Measurements from ENCODE around the gene SLC12A7. TPM values are rescaled to one million over a fixed set of nuclear protein-coding genes. Genes with fewer than 3 reads are reported as not detected.
A peak's percentile ranks its signal among the peaks of the same experiment; 100 is the strongest.

The SLC12A7 gene
- total RNA-seq, 2 donors from 2014 or later: 28.5 to 42.3 TPM

DNA sequence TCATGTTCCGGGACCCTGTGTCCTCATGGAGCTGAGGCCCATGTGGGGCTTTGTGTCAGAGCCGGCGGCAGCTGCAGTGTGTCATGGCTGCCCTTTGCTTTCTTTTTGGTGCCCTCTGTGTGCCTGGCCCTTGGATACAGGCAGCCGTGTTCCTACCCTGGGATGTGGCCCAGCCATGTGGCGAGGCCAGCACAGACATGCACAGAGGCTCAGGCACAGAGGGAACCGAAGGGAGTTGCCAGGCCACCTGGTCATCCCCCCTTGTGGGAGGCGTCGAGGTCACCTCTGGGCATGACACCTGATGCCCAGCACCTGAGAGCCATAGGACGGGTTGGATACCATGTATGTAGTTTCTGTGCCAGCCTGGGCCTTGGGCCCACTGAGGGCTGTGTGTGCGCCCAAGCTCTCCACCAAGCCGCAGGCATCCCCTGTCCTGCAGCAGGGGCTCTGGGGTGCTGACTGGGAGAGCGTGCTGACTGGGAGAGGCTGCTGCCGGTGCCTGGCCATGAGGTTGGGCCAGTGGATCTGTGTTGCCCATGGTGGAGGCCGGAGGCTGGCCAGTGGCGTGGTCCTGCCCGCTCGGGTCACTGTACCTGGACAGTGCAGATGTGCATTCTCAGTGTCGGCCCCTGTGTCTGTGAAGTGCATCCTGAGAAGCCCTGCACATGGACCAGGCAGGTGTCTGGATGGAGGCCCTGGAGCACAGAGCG, 98.5 kb downstream of the SLC12A7 start:
- no peak for TF ChIP-seq CTCF (IDR thresholded peaks at IDR 0.05)
- no peak for DNase-seq (ENCODE audit: low spot score)
- Histone ChIP-seq H3K9me3 (no peaks in the 10 kb centered on the region), H3K4me1 (peaks cover 0 to 22% of the 10 kb centered on the region in 2 donors), H3K27me3 (peaks cover 0 to 6% of the 10 kb centered on the region in 2 donors), H3K4me3 (no peak overlapping the region), H3K36me3 (no peaks in the 10 kb centered on the region), H3K27ac (no peak overlapping the region)

- no peak overlapping the region for H3K27ac ChIP-seq
- no peaks in the 10 kb centered on the region for H3K9me3 ChIP-seq
- no peak for DNase-seq (ENCODE audit: low spot score)
- no peaks in the 10 kb centered on the region for H3K36me3 ChIP-seq
- H3K27me3 ChIP-seq: peaks cover 0 to 6% of the 10 kb centered on the region in 2 donors
- no peak for TF ChIP-seq CTCF (IDR thresholded peaks at IDR 0.05)
- no peak overlapping the region for H3K4me3 ChIP-seq
- H3K4me1 ChIP-seq: peaks cover 0 to 27% of the 10 kb centered on the region in 2 donors
Measured at GRCh38 chr5:1012900-1013237, 99.0 kb downstream of the SLC12A7 start.

DNA sequence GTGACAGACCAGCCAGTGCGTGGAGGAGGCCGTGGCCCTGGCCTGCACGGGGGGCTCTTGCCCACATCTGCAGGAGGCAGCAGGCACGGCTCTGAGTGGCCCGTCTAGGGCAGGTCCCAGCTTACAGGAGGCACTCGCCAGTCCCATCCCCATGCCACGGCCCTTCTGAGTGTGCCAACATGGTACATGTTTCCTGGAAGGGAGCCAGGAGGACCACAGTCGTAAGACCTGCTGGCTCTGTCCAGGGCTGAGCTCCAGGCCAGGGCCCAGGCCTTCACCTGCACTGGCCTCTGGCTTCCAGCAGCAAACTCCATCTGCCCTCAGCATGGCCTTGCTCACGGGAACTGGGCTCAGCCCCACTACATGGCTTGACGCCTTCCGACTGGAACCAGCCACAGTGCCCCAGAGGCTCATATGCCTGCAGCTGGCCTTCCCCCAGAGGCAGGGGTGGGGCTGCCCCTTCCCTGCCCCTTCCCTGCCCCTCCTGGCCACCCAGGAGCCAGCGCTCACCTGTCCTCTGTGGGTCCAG, 99.5 kb downstream of the SLC12A7 start:
- DNase-seq (ENCODE audit: low spot score): no peak
- H3K9me3 ChIP-seq: no peaks in the 10 kb centered on the region
- H3K27ac ChIP-seq: no peak overlapping the region
- no peak for TF ChIP-seq CTCF (IDR thresholded peaks at IDR 0.05)
- no peak overlapping the region for H3K4me3 ChIP-seq
- peaks cover 0 to 31% of the 10 kb centered on the region in 2 donors for H3K4me1 ChIP-seq
- H3K27me3 ChIP-seq: peaks cover 0 to 6% of the 10 kb centered on the region in 2 donors
- no peaks in the 10 kb centered on the region for H3K36me3 ChIP-seq

GRCh38 chr5:1011741-1012312, 100.0 kb downstream of the SLC12A7 start:
- no peaks in the 10 kb centered on the region for H3K9me3 ChIP-seq
- H3K27ac ChIP-seq: no peak overlapping the region
- H3K4me3 ChIP-seq: no peak overlapping the region
- H3K4me1 ChIP-seq: peaks cover 0 to 31% of the 10 kb centered on the region in 2 donors
- H3K36me3 ChIP-seq: no peaks in the 10 kb centered on the region
- no peak for TF ChIP-seq CTCF (IDR thresholded peaks at IDR 0.05)
- no peak for DNase-seq (ENCODE audit: low spot score)
- peaks cover 0 to 6% of the 10 kb centered on the region in 2 donors for H3K27me3 ChIP-seq

DNA sequence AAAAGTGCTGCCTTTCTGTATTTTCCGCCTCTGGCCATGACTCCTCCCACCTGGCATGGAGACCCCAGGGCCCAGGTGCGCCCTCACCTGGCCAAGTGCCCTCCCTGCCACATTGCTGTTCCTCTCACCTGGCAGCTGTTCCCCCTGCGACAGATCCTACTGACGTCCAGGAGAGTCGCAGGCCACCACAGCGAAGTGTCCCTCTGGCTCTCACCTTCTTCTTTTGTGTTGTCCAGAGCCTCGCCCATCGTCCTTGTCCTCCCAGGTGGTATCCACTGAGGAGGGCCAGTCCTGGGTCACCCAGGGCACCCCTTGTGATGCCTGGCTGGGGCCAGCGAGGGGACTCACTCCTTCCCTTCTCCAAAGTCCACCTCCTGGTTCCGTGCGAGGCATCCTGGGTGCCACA, 100.6 kb downstream of the SLC12A7 start:
- H3K4me1 ChIP-seq: peaks cover 0 to 31% of the 10 kb centered on the region in 2 donors
- H3K27ac ChIP-seq: no peak overlapping the region
- peak in 1 of 2 donors; percentile 13 for TF ChIP-seq CTCF (IDR thresholded peaks at IDR 0.05)
- no peaks in the 10 kb centered on the region for H3K9me3 ChIP-seq
- H3K36me3 ChIP-seq: no peaks in the 10 kb centered on the region
- no peak for DNase-seq (ENCODE audit: low spot score)
- peaks cover 0 to 6% of the 10 kb centered on the region in 2 donors for H3K27me3 ChIP-seq
- no peak overlapping the region for H3K4me3 ChIP-seq
